DOHH2 (cell line): ENCODE data around the gene POGLUT2.

Experiments used
- H3F3A ChIP-seq: fragments of 200-600 bp; sonication (generic), shearing (Covaris generic); 2 replicates; pipeline ENCODE4 v1.6.0; 2016; ENCODE audit warnings: antibody characterized with exemption, mild to moderate bottlenecking; ENCODE audit not compliant: control insufficient read depth, insufficient read depth
- H3K27ac ChIP-seq: fragments of 200-600 bp; sonication (generic); 2 replicates; pipeline ENCODE4 v1.5.1; 2014; ENCODE audit warnings: low read depth, mild to moderate bottlenecking, low read length, moderate library complexity
- H3K27me3 ChIP-seq: fragments of 200-600 bp; sonication (generic); 2 replicates; pipeline ENCODE4 v1.6.1; 2014; ENCODE audit warnings: mild to moderate bottlenecking, low read length, mixed read lengths; ENCODE audit not compliant: control insufficient read depth
- H3K36me3 ChIP-seq: fragments of 200-600 bp; sonication (generic); 2 replicates; pipeline ENCODE4 v1.6.1; 2014; ENCODE audit warnings: mild to moderate bottlenecking, low read length, moderate library complexity, mixed read lengths; ENCODE audit not compliant: control insufficient read depth
- H3K4me1 ChIP-seq: fragments of 200-600 bp; sonication (generic); 2 replicates; pipeline ENCODE4 v1.6.1; 2014; ENCODE audit warnings: mild to moderate bottlenecking, low read length, mixed read lengths; ENCODE audit not compliant: control insufficient read depth
- H3K4me2 ChIP-seq: fragments of 200-600 bp; sonication (generic); 2 replicates; pipeline ENCODE4 v1.6.0; 2014; ENCODE audit warnings: mild to moderate bottlenecking, low read length, moderate library complexity
- H3K4me3 ChIP-seq: fragments of 200-600 bp; sonication (generic); 2 replicates; pipeline ENCODE4 v1.5.1; 2014; ENCODE audit warnings: mild to moderate bottlenecking, low read length, mixed read lengths
- H3K79me2 ChIP-seq: fragments of 200-600 bp; sonication (generic); 2 replicates; pipeline ENCODE4 v1.6.1; 2014; ENCODE audit warnings: mild to moderate bottlenecking, low read length, mixed read lengths; ENCODE audit not compliant: control insufficient read depth
- H3K9me2 ChIP-seq: fragments of 200-600 bp; sonication (generic); replicated peaks from 2 replicates; pipeline ENCODE4 v1.6.1; 2014; ENCODE audit warnings: mild to moderate bottlenecking, low read length, mixed read lengths; ENCODE audit not compliant: control insufficient read depth
- H3K9me3 ChIP-seq: fragments of 200-600 bp; sonication (generic); 2 replicates; pipeline ENCODE4 v1.6.1; 2014; ENCODE audit warnings: antibody characterized with exemption, low read length, mixed read lengths; ENCODE audit not compliant: control insufficient read depth, insufficient read depth
- H4K20me1 ChIP-seq: fragments of 200-600 bp; sonication (generic); 2 replicates; pipeline ENCODE4 v1.6.0; 2014; ENCODE audit warnings: low read depth, mild to moderate bottlenecking, antibody characterized with exemption, low read length, moderate library complexity; ENCODE audit not compliant: control insufficient read depth, insufficient read depth
- EZH2phosphoT487 ChIP-seq: fragments of 200-600 bp; sonication (generic); IDR thresholded peaks from 2 replicates; pipeline ENCODE4 v1.6.1; 2017; ENCODE audit warnings: borderline replicate concordance, mild to moderate bottlenecking, antibody characterized with exemption, low read length, moderate library complexity, mixed read lengths
- TF ChIP-seq, protein P1 (sequence below): fragments of 200-600 bp; sonication (generic); IDR thresholded peaks from one replicate; pipeline ENCODE4 v1.5.1; 2014; ENCODE audit warnings: antibody characterized with exemption, mild to moderate bottlenecking, low read depth, low read length; ENCODE audit not compliant: poor library complexity, severe bottlenecking

POGLUT2 gene

DNA sequence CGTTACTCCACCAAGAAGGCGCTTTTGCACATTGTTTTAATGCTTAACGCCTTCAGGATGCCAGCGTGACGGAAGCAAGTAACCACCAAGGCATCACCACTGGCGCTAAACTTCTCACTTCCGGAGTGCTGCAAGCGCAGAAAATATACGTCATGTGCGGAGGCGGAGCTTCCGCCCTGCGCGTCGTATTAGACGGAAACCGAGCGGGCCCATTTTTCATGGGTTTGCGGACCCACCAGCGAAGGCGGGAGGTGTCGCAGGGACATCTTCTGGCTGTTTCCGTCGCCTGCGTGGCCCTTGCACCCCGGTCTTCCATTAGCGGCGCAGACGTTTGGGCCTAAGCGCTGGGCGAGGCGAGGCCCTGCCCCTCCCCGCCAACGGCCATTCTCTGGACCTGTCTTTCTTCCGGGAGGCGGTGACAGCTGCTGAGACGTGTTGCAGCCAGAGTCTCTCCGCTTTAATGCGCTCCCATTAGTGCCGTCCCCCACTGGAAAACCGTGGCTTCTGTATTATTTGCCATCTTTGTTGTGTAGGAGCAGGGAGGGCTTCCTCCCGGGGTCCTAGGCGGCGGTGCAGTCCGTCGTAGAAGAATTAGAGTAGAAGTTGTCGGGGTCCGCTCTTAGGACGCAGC, 47.0 kb upstream of the POGLUT2 start, which contains the start of gene ERCC5:
Gene ERCC5 (plus strand): TSS at position 403 of the 631 bp plus-strand sequence. CDS start 235 bp downstream, outside the sequence.
- peak within 1 kb of the TSS; percentile 78 for H3K4me2 ChIP-seq

DNA sequence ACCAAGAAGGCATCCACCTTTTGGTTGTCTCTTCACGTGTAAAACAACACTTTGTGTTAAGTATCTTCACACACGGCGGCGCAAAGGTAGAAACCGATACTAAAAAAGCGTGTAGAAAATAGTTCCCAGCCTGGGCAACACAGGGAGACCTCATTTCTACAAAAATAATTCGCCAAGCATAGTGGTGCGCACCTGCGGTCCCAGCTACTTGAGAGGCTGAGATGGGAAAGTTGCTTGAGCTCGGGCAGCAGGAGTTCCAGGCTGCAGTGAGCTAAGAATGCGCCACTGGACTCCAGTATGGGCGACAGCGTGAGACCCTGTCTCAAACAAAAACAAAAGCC, 46.5 kb upstream of the POGLUT2 start:
- no peaks in the 10 kb centered on the region for H3K9me2 ChIP-seq
- H3K9me3 ChIP-seq, result no peaks in the 10 kb centered on the region
- no peak for TF ChIP-seq EZH2phosphoT487
- TF ChIP-seq, protein P1, sequence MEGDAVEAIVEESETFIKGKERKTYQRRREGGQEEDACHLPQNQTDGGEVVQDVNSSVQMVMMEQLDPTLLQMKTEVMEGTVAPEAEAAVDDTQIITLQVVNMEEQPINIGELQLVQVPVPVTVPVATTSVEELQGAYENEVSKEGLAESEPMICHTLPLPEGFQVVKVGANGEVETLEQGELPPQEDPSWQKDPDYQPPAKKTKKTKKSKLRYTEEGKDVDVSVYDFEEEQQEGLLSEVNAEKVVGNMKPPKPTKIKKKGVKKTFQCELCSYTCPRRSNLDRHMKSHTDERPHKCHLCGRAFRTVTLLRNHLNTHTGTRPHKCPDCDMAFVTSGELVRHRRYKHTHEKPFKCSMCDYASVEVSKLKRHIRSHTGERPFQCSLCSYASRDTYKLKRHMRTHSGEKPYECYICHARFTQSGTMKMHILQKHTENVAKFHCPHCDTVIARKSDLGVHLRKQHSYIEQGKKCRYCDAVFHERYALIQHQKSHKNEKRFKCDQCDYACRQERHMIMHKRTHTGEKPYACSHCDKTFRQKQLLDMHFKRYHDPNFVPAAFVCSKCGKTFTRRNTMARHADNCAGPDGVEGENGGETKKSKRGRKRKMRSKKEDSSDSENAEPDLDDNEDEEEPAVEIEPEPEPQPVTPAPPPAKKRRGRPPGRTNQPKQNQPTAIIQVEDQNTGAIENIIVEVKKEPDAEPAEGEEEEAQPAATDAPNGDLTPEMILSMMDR, result no peak
- peaks cover 10% of the 10 kb centered on the region for H3K36me3 ChIP-seq
- peaks cover 12% of the 10 kb centered on the region; the same call in 1 of the 2 replicates for H3F3A ChIP-seq
- H3K27ac ChIP-seq, result peak overlapping the region; percentile 93
- peak overlapping the region; percentile 94 for H3K4me3 ChIP-seq
- no peaks in the 10 kb centered on the region for H4K20me1 ChIP-seq
- peaks cover 53% of the 10 kb centered on the region for H3K79me2 ChIP-seq
- H3K4me1 ChIP-seq, result peaks cover 17% of the 10 kb centered on the region
- peak overlapping the region; percentile 78 for H3K4me2 ChIP-seq
- H3K27me3 ChIP-seq, result no peaks in the 10 kb centered on the region

More for the DNA sequence above, 47.0 kb upstream of the POGLUT2 start, which contains the start of gene ERCC5:
- no peak for TF ChIP-seq EZH2phosphoT487
- TF ChIP-seq, protein P1, result no peak
- Histone ChIP-seq H3K4me3 (peak within 1 kb of the TSS; percentile 94), H3F3A (peaks cover 12% of the 10 kb centered on the region; the same call in 1 of the 2 replicates), H3K36me3 (peaks cover 10% of the 10 kb centered on the region), H3K27me3 (no peaks in the 10 kb centered on the region), H3K27ac (peak within 1 kb of the TSS; percentile 93), H3K79me2 (peaks cover 58% of the 10 kb centered on the region), H3K9me2 (no peaks in the 10 kb centered on the region), H3K4me1 (peaks cover 17% of the 10 kb centered on the region), H3K9me3 (no peaks in the 10 kb centered on the region), H4K20me1 (no peaks in the 10 kb centered on the region)

DNA sequence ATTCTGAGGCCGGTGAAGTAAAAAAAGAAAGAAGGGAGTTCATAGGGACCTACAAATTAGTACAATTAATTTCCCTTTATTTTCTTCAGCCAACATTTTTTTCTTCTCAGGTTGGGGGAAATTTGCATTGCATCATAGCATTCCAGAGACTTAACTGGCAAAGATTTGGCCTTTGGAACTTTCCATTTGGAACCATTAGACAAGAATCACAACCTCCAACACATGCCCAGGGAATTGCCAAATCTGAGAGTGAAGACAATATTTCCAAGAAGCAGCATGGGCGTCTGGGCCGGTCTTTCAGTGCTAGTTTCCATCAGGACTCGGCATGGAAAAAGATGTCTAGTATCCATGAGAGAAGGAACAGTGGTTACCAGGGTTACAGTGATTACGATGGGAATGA, 40.7 kb upstream of the POGLUT2 start:
- Histone ChIP-seq H3K4me1 (peaks cover 6% of the 10 kb centered on the region), H3K27me3 (no peaks in the 10 kb centered on the region), H3K27ac (no peak overlapping the region), H3K9me2 (no peaks in the 10 kb centered on the region), H3K4me3 (no peak overlapping the region), H3K9me3 (no peaks in the 10 kb centered on the region), H3F3A (peaks cover 3% of the 10 kb centered on the region; the same call in 1 of the 2 replicates), H3K4me2 (no peak overlapping the region), H3K79me2 (peaks cover 2% of the 10 kb centered on the region), H4K20me1 (no peaks in the 10 kb centered on the region), H3K36me3 (0 out of 2 replicates have a peak, but pooled peaks cover 4% of the 10 kb centered on the region)
- TF ChIP-seq EZH2phosphoT487, result no peak
- TF ChIP-seq, protein P1, result no peak
